KBM-7 (cell line): ENCODE data around the gene CTSE.
"Not testable (repeated sequence)": the region's sequence is repeated elsewhere in the genome, so short reads cannot be mapped to it uniquely, and the experiment has no call there.

Experiments
- DNase-seq: peaks from one replicate; pipeline ENCODE4 v3.0.0-alpha.2; 2015
- in situ Hi-C: fragments of 300-500 bp; cut with MboI; formaldehyde crosslinking; loops from 2 replicates; pipeline ENCODE4 v1.14.3; 2020; ENCODE audit warnings: low sequenced_read_pairs, low pct_unique_long_range_greater_than_20kb, mixed read lengths

CTSE gene

DNA sequence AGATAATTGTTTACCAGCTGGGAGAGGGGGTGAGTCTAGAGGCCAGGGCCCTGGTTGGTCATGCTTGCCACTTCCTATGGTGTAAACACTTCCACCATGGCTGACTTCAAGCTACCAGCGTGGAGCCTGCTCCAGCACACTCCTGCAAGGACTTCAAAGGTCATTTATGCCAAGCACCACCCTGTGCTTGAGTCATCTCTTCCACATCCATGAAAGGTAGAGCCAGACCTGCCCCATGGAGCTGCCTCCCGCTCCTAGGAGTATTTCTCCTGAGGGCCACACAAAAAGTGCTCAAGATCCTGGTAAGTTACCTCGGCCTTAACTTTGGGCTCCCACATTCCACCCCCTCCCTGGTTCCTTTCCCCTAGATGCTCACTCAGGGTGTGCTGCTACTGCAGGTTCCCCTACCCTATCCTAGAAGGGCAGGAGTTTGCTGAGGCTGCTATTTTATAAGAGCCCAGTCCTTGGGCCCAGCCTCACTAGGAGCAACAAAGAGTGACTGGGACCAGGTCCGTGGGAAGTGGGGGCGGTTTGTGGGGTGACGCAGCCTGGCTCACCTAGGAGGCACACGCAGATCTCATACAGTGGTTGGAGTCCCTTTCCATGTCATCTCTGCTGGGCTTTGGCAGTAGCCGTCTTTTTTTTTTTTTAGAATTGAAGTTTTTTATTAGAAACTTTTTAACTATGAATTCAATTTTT is 22.9 kb downstream of the CTSE start:
- no peak for DNase-seq
- in situ Hi-C loops: no loop called here

DNA sequence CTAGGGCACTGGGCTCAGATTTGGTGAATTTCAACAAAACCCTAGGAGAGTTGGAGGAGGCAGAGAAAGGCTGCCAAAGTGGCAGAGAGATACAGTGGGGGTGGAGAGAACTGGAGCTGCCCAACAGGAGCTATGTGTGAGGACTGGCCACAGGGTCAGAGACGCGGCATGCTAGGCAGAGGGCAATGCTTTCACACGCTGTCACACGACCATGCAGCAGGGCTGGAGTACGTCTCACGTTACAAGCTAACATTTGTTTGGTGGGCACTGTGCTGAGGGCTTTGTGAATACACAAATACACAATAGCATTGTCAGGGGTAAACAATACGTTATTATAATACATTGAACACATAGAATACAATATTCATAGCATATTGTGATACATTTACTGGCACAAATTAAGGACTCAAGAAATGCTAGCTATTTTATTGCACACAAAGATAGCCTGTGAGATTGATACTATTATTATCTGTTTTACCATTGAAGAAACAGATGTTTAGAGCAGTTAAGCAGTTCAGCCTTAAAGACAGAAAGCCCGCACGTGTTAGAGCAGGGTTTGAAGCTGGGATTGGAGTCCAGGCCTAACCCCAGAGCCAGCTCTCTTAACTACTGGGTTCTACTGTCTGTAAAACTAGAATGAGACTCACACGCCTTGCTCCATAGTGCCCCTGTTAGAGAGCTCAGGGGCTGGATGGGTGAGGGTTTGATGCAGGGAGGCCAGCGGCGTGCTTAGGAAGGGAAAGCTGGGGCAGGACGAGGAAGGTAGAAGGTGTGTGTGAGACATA is 25.0 kb downstream of the CTSE start:
- no peak for DNase-seq
- in situ Hi-C loops: no loop called here

DNA sequence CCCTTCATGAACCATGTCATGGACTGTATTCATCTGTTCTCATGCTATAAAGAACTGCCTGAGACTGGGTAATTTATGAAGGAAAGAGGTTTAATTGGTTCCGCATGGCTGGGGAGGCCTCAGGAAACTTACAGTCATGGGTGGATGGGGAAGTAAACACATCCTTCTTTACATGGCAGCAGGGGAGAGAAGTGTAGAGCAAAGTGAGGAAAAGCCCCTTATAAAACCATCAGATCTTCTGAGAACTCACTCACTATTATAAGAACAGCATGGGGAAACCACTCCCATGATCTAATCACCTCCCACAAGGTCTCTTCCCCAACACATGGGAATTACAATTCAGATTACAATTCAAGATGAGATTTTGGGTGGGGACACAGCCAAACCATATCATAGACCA is 27.1 kb downstream of the CTSE start:
- peak; percentile 70 for DNase-seq
- in situ Hi-C loops: not testable (repeated sequence)

DNA sequence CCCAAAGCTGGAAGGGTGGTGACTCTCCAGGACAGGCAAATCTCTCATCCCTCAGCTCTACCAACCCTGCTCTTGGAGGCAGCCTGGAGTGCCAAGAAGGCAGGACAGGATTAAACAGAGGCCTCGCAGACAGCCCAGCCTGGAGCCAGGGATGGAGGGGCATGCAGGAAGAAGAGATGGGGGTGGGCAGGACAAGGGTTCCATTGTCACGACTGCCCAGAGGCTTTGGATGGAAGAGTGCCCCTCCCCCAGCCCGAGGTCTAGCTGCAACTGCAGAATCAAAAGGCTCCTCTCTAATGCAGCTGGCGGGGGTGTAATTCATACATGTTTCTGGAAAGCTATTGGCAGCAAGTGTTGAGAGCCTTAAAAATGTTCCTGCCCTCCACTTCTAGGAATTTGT is 29.3 kb downstream of the CTSE start:
- in situ Hi-C loops: no loop called here
- DNase-seq: no peak

DNA sequence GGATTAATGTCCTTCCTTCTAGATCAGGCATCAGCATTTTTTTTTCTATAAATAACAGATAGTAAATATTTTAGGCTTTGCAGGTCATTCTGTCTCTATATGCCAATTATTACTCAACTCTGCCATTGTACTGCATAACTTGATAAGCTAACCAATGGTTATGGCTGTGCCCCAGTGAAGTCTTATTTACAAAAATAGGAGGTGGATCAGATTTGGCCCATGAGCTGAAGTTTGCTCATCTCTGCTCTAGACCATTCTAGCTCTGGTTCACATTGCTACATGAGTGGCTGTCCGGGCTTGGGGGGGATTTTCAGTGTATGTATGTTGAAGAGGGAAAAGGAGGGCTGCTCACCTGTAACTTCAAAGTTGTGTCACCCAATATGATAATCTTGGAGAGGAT is 30.6 kb downstream of the CTSE start:
- in situ Hi-C loops: no loop called here
- DNase-seq: no peak

DNA sequence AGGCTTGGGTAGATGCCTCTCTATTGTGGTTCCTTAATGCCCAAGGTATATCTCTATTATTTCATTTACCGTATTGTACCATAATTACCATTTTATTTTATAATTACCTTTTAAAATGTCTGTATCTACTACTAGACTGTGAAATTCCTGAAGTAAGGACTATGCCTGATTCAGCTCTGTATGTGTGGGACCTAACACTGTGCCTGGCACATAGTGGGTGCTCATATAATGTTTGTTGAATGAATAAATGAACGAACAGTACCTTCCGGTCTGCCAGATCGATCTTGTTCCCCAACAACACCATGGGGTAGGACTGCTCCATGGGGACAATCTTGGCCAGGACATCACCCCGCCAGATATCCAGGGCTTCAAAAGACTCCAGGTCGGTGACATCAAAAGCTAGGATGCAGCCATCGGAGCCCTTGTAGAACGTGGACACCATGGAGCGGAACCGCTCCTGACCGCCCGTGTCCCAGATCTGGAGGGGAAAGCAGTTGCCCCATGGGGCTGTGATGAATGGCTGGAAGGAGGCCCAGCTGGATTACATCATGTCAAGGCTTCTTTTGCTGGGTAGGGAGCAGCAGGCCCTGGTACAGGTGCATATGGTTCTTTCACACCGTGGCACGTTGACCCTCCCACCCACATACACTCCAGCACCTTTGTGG is 31.3 kb downstream of the CTSE start:
- no peak for DNase-seq
- in situ Hi-C loops: no loop called here

DNA sequence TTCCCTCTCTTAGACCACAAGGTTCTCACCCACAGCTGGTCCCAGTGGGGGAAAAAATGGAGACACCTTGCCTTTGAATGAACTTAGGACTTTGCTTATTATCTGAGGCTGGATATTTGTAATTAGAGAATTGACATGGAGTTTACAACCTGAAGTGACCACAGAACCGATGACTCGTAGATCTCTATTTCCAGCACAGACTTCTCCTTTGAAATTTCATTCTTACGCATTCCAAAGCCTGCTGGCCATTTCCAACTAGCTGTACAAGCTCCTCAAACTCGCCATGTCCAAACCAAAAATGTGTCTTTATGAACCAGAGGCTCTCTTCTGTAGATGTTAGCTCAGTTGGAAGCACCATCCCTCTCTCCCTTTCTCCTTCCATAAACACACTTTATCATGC is 32.5 kb downstream of the CTSE start:
- in situ Hi-C loops: no loop called here
- DNase-seq: no peak

DNA sequence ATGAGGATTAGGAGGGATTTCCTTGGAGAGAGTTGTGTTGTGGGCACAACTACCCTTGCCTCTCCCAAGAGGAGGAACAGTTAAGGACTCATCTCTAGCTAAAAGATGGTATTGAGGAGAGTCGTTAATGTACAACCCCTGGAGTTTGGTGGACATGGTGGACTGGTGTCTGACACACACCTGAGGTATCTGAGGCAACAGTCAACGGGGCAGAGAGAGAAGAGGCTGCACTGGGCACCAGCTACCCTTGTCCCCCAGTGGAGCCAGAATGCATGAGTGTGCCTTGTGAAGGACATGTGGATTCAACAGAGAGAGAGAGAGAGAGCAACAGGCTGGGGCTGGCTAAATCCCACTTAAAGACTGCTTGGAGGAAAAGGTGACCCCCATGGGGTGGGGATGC is 33.5 kb downstream of the CTSE start:
- in situ Hi-C loops: no loop called here
- DNase-seq: no peak

DNA sequence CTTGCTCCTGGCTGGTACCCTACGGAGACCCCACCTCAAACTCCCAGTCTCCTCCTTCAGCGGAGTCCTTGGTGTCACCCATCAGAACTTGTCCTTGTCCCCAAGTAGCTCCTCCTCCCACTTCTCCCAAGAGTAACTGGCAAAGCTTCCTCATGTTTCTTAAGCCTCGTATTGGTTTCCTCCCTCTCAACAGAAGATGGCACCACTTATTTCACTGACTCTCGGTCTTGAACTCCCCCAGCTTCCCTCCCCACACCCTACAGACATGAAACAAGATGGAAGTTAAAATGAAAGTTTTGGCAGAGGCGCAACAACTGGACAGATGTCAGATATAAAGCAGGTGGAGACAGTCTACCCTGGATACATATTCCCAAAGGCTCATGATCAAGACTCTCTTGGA is 33.9 kb downstream of the CTSE start:
- peak; percentile 55 for DNase-seq
- in situ Hi-C loops: no loop called here

DNA sequence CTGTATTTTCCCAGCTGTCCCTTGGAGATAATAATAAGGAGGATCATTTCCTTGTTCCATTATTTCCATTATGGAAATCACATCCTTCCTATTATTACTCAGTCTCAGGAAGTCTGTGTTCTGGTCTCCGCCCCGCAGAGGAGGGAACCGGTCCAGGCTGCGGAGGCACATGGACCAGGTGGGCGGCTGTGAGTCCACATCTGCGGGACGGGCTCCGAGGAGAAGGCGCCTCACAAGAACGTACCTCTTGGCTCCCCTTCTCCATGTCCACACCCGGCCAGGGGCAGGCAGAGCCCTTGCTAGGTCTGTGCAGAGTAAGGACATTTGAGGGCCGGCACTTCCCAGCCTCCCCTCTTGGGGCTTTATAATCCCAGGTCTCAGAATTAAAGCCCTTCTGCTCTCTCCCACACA is 35.1 kb downstream of the CTSE start:
- DNase-seq: no peak
- in situ Hi-C loops: no loop called here

DNA sequence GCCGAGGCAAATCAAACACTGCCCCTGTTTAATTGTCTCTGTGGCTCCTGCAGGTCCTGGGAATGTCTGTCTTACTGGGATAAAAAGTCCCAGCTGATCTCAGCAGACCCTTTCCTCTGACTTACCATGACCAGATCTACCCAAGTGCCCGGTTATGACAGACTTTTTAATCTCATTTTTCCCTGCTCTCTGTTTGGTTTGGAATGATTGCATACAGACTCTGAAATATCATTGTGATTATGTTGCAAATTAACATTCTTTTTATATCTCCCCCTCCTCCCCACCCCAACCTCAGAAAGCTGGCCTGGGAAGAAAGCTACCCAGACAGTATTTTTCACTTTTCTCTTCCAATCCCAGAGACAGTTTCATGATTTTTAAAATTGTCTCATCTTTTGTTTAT is 36.8 kb downstream of the CTSE start:
- in situ Hi-C loops: no loop called here
- no peak for DNase-seq

DNA sequence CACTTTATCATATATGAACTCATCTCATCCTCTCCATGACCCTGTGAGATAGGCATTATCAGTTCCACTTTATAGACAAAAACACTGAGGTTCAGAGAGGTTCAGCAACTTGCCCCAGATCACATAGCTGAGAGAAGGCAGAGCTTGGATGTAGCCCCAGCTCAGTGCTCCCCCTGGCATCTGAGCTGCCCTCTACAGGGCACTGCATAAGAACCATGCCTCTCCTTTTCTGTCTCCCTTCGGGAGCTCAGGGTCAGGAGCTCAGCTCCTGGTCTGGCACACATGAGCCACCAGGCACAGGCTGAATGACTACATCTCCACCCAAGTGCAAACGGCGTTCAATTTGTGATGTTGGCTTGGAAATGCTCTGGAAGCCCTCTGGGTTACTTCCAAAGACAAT is 37.4 kb downstream of the CTSE start:
- in situ Hi-C loops: no loop called here
- no peak for DNase-seq

DNA sequence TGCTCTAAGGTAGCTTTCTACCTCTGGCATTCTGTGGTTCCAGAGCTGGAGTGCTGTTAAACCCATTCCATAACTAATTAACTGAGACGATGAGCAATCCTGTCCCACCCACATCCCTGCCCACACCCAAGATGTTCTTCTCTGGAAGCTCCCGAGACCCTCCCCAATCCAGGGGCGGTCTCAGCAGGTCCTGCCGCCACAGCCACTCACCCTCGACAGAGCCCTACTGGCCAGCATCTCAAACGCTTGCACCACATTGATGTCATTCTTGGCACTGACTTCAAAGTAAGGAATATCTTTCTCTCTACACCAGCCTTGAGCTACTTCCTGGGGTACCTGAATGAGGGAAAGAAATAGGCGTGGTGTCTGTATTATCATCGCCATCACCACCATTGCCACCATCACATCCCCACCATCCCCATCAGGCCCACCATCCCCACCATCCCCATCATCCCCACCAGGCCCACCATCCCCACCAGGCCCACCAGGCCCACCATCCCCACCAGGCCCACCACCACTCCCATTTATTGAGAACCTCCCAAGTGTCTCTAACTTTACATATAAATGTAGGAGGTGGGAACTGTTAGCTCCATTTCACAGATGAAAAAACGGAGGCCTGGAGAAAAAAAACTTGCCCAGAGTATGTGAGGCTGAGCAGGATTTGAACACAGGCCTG is 38.2 kb downstream of the CTSE start:
- DNase-seq: no peak
- in situ Hi-C loops: no loop called here

DNA sequence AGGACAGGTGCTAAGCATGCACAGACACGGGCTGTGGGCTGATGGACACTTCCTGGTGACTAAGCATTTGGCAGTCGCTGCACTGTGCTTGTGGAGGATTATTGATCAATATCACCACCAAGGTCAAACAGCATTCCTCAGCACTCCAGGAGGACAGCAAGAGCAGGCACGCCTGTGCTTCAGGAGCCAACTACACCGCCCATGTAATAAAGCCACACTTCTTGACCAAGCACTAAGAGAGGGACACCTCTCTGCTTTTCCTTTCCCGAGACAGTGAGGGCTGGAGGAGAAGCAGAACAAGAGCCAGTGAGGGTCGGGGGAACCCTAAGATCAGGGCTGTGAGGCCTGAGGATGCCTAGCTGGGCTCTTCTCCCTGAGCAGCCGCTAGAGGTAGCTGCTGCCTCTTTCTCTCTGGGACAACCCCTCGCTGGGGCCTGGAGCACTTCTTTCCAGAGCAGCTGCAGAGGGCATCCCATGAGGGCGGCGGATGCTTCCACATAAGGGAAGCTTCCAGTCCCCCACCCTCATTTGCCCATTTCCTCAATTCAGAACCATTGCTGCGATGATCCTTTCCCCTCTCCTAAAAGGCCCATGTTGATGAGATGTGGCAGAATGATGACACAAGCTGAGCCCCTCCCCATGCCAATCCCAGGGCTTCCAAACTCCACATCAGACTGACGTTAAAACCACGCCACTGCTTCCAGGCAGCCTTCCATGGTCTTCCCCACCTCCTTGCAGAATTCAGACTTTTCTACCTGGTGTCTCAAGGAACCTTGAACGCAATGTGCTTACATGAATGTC is 39.6 kb downstream of the CTSE start:
- in situ Hi-C loops: no loop called here
- peak; percentile 81 for DNase-seq

DNA sequence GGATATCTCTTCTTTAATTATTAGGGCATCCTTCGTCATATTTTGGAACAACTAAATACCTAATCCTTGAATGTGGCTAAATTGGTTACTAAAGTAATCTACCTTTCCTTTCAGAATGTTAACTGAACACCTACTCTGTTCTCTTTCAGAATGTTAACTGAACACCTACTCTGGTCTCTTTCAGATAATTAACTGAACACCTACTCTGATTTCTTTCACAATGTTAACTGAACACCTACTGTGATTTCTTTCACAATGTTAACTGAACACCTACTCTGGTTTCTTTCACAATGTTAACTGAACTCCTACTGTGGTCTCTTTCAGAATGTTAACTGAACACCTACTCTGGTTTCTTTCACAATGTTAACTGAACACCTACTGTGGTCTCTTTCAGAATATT is 42.4 kb downstream of the CTSE start:
- no peak for DNase-seq
- in situ Hi-C loops: no loop called here

DNA sequence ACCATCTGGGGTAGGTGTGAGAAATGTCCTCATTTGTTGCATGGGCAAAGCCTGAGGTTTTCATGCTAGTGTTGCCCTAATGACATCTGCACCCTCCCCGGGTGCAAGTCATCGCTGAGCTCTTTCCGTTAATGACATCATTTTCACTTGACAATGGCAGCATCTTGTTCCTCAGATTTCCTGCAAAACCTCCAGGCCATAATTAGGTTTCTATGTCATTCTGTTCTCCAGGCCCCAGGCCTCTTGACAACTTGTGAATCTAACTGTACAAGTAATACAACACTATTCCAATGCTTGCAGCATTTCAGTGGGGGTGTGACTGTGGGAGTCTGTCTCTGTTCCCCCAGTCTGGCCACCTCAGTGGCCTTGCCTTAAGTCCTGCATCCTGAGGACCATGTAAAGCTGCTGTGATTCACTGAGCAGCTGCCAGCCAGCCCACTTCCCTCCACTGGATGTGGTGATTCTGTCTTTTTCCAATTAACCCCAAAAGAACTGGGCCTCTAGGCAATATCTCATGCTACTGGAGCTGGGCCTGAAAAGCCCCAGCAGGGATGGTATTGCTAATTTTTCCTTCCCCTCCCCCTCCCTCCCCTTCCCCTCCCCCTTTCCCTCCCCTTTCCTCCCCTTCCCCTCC is 43.3 kb downstream of the CTSE start:
- DNase-seq: no peak
- in situ Hi-C loops: no loop called here

DNA sequence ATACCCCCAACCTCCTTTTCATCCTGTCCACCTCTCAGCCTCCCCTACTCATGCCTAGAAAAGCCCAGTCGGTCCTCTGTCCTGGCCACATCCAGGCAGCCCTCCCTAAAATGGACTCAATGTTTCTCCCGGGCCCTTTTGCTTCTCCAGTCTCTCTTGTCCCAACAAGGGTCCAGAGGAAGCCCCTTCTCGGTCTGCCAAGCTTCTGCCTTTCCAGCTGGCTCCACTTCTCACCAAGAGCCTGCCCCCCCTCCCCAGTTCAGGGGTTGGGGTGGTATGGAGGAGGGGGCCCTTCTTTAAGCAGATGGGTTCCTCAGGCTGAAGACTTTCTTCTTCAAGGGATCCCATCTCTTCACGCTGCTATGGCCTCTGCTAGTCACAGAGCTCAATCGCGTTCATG is 44.4 kb downstream of the CTSE start:
- in situ Hi-C loops: no loop called here
- DNase-seq: no peak

DNA sequence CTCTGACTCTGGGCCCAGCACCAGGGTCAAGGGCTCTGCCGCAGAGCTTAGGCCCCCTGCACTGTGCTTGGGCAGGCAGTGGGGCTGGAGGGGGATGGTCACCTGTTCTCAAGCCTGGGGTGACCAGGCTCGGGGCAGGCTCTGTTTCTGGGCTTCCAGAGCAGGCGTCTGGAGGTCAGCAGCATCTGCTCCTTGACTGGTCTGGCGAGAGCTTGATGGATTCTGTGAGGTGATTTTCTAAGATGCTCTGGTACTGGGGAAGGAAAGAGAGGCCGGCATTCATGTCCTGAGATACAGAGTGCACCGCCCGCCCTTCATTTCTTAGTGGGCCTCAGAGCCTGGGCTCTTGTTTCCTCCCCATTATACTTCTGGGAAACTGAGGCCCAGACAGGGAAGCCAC is 45.0 kb downstream of the CTSE start:
- in situ Hi-C loops: no loop called here
- DNase-seq: no peak
